Heart left ventricle (tissue), 16 donors: Measurements from ENCODE around the gene UQCC5. TPM values are rescaled to one million over a fixed set of nuclear protein-coding genes. Genes with fewer than 3 reads are reported as not detected.

Experiments
- ATAC-seq, 4 donors: fragments of 200-7000 bp; cut with Tn5 transposase; one replicate each; pipeline ENCODE4 v1.9.1; 2020 to 2022; ENCODE audit warnings: moderate library complexity in 4 of 4, mild to moderate bottlenecking in 3 of 4, moderate number of reproducible peaks in 1 of 4
- DNase-seq, 5 donors: peaks; one replicate each; pipeline ENCODE4 v3.0.0-alpha.2; 2020
- H3K27ac ChIP-seq, 12 donors: fragments of 200-600 bp; sonication (generic) in 4 of 12; one replicate each; pipeline versions ENCODE4 v1.5.0 to v1.8.0; 2016 to 2022; ENCODE audit warnings: mild to moderate bottlenecking in 2 of 12
- H3K27me3 ChIP-seq, 9 donors: fragments of 200-600 bp; sonication (generic) in 2 of 9; one replicate each; pipeline versions ENCODE4 v1.5.1 to v1.8.0; 2016 to 2022; ENCODE audit warnings: mild to moderate bottlenecking in 3 of 9
- H3K36me3 ChIP-seq, 9 donors: fragments of 200-600 bp; sonication (generic) in 2 of 9; one replicate each; pipeline versions ENCODE4 v1.5.0 to v1.8.0; 2018 to 2022; ENCODE audit warnings: mild to moderate bottlenecking in 2 of 9
- H3K4me1 ChIP-seq, 12 donors: fragments of 200-600 bp; sonication (generic) in 4 of 12; one replicate each; pipeline versions ENCODE4 v1.5.0 to v1.8.0; 2016 to 2022; ENCODE audit warnings: mild to moderate bottlenecking in 3 of 12
- H3K4me3 ChIP-seq, 12 donors: fragments of 200-600 bp; sonication (generic) in 4 of 12; one replicate each; pipeline versions ENCODE4 v1.5.0 to v1.8.0; 2017 to 2022; ENCODE audit warnings: mild to moderate bottlenecking in 9 of 12, moderate library complexity in 4 of 12
- H3K9me3 ChIP-seq, 12 donors: fragments of 200-600 bp; sonication (generic) in 4 of 12; one replicate each; pipeline versions ENCODE4 v1.5.0 to v1.8.0; 2016 to 2022; ENCODE audit warnings: mild to moderate bottlenecking in 1 of 12
- CTCF ChIP-seq, 12 donors: fragments of 200-600 bp; sonication (generic) in 4 of 12; IDR thresholded peaks; one replicate each; pipeline versions ENCODE4 v1.5.0 to v1.8.0; 2018 to 2022; ENCODE audit warnings: antibody characterized with exemption in 12 of 12, mild to moderate bottlenecking in 5 of 12
- POLR2A ChIP-seq, 2 donors: fragments of 450-650 bp; IDR thresholded peaks; one replicate each; pipeline ENCODE4 v1.6.1; 2017; ENCODE audit warnings: antibody characterized with exemption in 2 of 2, mild to moderate bottlenecking in 2 of 2, moderate library complexity in 2 of 2
- WGBS, 4 donors: extraction: QIAGEN DNeasy Blood & Tissue Kit in 2 of 4; methylation state at CpG; one replicate each; pipeline versions ENCODE4 v1.1.5 to v1.1.7; 2013 to 2018; 5-methylcytosine and 5-hydroxymethylcytosine counted together
- intact Hi-C, 10 donors: fragments of 100-400 bp; cut with DNase I; formaldehyde crosslinking; loops; one replicate each; pipeline versions ENCODE4 v1.11.1 to v1.14.2; 2022
- polyA plus RNA-seq, 2 donors: library from polyadenylated mRNA; stranded (reverse); fragments of 200-250 nt; gene quantifications; one replicate each; pipeline ENCODE4 v1.2.3, GENCODE V29; 2013
- total RNA-seq, 9 donors: library from RNA; depleted of rRNA in 2 of 9; stranded (reverse); fragments of >200 nt in 2 of 9; fragmentation: NEBNext Ultra II Directional in 3 of 9; extraction: Animal tissue kit (Norgen Biotek cat#: 25700) in 3 of 9; gene quantifications; one replicate each; pipeline versions ENCODE4 v1.1.0 to v1.2.4, GENCODE V29; 2016 to 2023
- donor health status: ischemic (EF 13 %, LVEDD 7.1; RV severe dilation, severe dysfunction).
- donor health status: healthy with polysubstance abuse.
- donor health status: DM: no; HTN: yes; CAD: no.
- donor health status: DM: no; HTN: no; CAD: no.
- donor health status: ischemic (EF 25% LVEDD 6.9; RV normal size, moderate dysfunction).
- donor health status: ischemic (EF 25% LVEDD 5.7; RV mildly dilated, moderate dysfunction).
- donor health status: healthy.
- donor health status: DM: yes; HTN: yes; CAD: no.
- donor health status: ischemic (EF 35%, LVEDD 5.7; RV mildly dilated, moderate dysfunction).
- donor health status: nonischemic (EF 11% LVEDD 7.7; RV severe dilation, severe dysfunction).
- donor health status: DM: yes; HTN: yes; CAD: no.
- donor health status: PGD.
- donor health status: ischemic (EF 29% LVEDD 5.4; RV normal size, mild dysfunction).
- donor health status: nonischemic (EF 23%, LVEDD 6.1; RV moderate dilation, normal function).

The UQCC5 gene
- total and polyA plus RNA-seq, 11 donors, result 2.0 to 113 (median 59.2) TPM

- WGBS, 4 donors, result 86 to 94% (median 91%) methylated on average over 7 of the region's 7 CpGs
- Histone ChIP-seq H3K4me1 (peaks cover 0 to 4% (median 0%) of the 10 kb centered on the region in 12 donors), H3K36me3 (peaks cover 0 to 98% (median 6%) of the 10 kb centered on the region in 9 donors), H3K27me3 (no peaks in the 10 kb centered on the region), H3K4me3 (no peak overlapping the region), H3K27ac (no peak overlapping the region), H3K9me3 (no peaks in the 10 kb centered on the region)
- no peak for TF ChIP-seq POLR2A (IDR thresholded peaks at IDR 0.05)
- TF ChIP-seq CTCF (IDR thresholded peaks at IDR 0.05), result no peak
- intact Hi-C loops, result no loop called here
- ATAC-seq, result no peak
- DNase-seq, result no peak
Observed at GRCh38 chr3:52511509-52511908, 24.9 kb upstream of the UQCC5 start.

GRCh38 chr3:52512105-52512504 is 24.3 kb upstream of the UQCC5 start:
- Histone ChIP-seq H3K4me1 (peaks cover 0 to 4% (median 0%) of the 10 kb centered on the region in 12 donors), H3K9me3 (no peaks in the 10 kb centered on the region), H3K27me3 (no peaks in the 10 kb centered on the region), H3K4me3 (no peak overlapping the region), H3K27ac (no peak overlapping the region), H3K36me3 (peaks cover 0 to 97% (median 5%) of the 10 kb centered on the region in 9 donors)
- intact Hi-C loops, result no loop called here
- DNase-seq (no peak), ATAC-seq (no peak)
- 50 to 85% (median 77%) methylated on average over 2 to 8 of the region's 8 CpGs for WGBS, 4 donors
- TF ChIP-seq POLR2A (IDR thresholded peaks at IDR 0.05) (no peak), CTCF (IDR thresholded peaks at IDR 0.05) (no peak)

GRCh38 chr3:52512727-52513126 is 23.7 kb upstream of the UQCC5 start:
- H3K4me3 ChIP-seq, result no peak overlapping the region
- ATAC-seq (no peak), DNase-seq (no peak)
- H3K27me3 ChIP-seq, result no peaks in the 10 kb centered on the region
- H3K4me1 ChIP-seq, result peaks cover 0 to 4% (median 0%) of the 10 kb centered on the region in 12 donors
- TF ChIP-seq POLR2A (IDR thresholded peaks at IDR 0.05) (no peak), CTCF (IDR thresholded peaks at IDR 0.05) (no peak)
- peaks cover 0 to 96% (median 5%) of the 10 kb centered on the region in 9 donors for H3K36me3 ChIP-seq
- 83 to 87% (median 84%) methylated on average over 16 to 17 of the region's 17 CpGs for WGBS, 4 donors
- intact Hi-C loops, result no loop called here
- no peaks in the 10 kb centered on the region for H3K9me3 ChIP-seq
- no peak overlapping the region for H3K27ac ChIP-seq

DNA sequence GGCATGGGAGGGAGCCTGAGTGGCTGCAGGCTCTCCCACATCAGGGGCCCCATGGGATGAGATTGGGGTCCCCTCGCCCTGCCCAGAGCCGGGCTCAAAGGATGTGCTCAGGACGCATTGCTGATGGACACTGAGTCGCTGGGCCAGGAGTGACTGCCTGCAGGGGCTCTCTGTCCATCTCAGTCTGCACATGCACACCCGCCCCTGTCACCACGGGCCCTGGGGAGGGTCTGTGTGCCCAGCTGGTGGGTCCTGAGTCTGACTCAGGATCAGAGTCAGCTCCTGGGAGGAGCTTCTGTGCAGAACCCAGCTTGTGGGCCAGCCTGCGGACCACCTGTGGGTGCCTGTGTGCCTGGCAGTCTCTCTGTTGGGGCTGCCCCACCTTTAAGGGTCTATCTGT is 23.1 kb upstream of the UQCC5 start:
- H3K4me1 ChIP-seq, result peaks cover 0 to 4% (median 0%) of the 10 kb centered on the region in 12 donors
- DNase-seq (no peak), ATAC-seq (no peak)
- WGBS, 4 donors, result 86 to 97% (median 92%) methylated on average over 3 to 7 of the region's 7 CpGs
- H3K27me3 ChIP-seq, result no peaks in the 10 kb centered on the region
- H3K27ac ChIP-seq, result no peak overlapping the region
- TF ChIP-seq CTCF (IDR thresholded peaks at IDR 0.05) (no peak), POLR2A (IDR thresholded peaks at IDR 0.05) (no peak)
- no peaks in the 10 kb centered on the region for H3K9me3 ChIP-seq
- no peak overlapping the region for H3K4me3 ChIP-seq
- intact Hi-C loops, result no loop called here
- H3K36me3 ChIP-seq, result peaks cover 0 to 96% (median 4%) of the 10 kb centered on the region in 9 donors
